Liver (tissue), 9 donors: ENCODE data around the gene HIVEP2. TPM values are rescaled to one million over a fixed set of nuclear protein-coding genes. Genes with fewer than 3 reads are reported as not detected.

Source experiments
- DNase-seq: peaks from one replicate; pipeline ENCODE4 v3.0.0-alpha.2; 2017; ENCODE audit warnings: low spot score
- H3K27ac ChIP-seq, 2 donors: one replicate each; pipeline ENCODE4 v1.7.0; 2013; ENCODE audit warnings: inconsistent platforms in 2 of 2, low read length in 2 of 2, control low read depth in 1 of 2, low read depth in 1 of 2, mild to moderate bottlenecking in 1 of 2
- H3K27me3 ChIP-seq, 4 donors: one replicate each; pipeline versions ENCODE4 v1.6.1 to v1.7.0; 2013; ENCODE audit warnings: low read length in 3 of 4, inconsistent platforms in 1 of 4, mild to moderate bottlenecking in 1 of 4, moderate library complexity in 1 of 4; ENCODE audit not compliant: control insufficient read depth in 4 of 4, insufficient read depth in 4 of 4
- H3K36me3 ChIP-seq, 4 donors: one replicate each; pipeline versions ENCODE4 v1.6.1 to v1.7.0; 2013; ENCODE audit warnings: low read length in 3 of 4, mild to moderate bottlenecking in 3 of 4, low read depth in 1 of 4, moderate library complexity in 1 of 4; ENCODE audit not compliant: control insufficient read depth in 4 of 4, insufficient read depth in 3 of 4
- H3K4me1 ChIP-seq, 4 donors: one replicate each; pipeline versions ENCODE4 v1.6.1 to v1.7.0; 2013; ENCODE audit warnings: low read length in 3 of 4, mild to moderate bottlenecking in 3 of 4, moderate library complexity in 1 of 4; ENCODE audit not compliant: control insufficient read depth in 4 of 4, insufficient read depth in 4 of 4
- H3K4me3 ChIP-seq, 3 donors: one replicate each; pipeline versions ENCODE4 v1.6.1 to v1.7.0; 2013; ENCODE audit warnings: low read length in 3 of 3, control low read depth in 1 of 3, low read depth in 1 of 3, mild to moderate bottlenecking in 1 of 3
- H3K9ac ChIP-seq, 2 donors: one replicate each; pipeline ENCODE4 v1.7.0; 2013; ENCODE audit warnings: low read length in 2 of 2, mild to moderate bottlenecking in 2 of 2, moderate library complexity in 2 of 2, control low read depth in 1 of 2, low read depth in 1 of 2
- H3K9me3 ChIP-seq, 4 donors: one replicate each; pipeline versions ENCODE4 v1.6.1 to v1.7.0; 2013; ENCODE audit warnings: low read length in 3 of 4; ENCODE audit not compliant: control insufficient read depth in 4 of 4
- EGR1 ChIP-seq, 2 donors: IDR thresholded peaks; 2 replicates each; pipeline ENCODE4 v1.6.1; 2016 to 2018; ENCODE audit warnings: antibody characterized with exemption in 2 of 2, low read depth in 2 of 2
- FOXA2 ChIP-seq: IDR thresholded peaks from 2 replicates; pipeline ENCODE4 v1.6.1; 2016; ENCODE audit warnings: antibody characterized with exemption
- GABPA ChIP-seq, 2 donors: IDR thresholded peaks in 1 of 2; conservative IDR thresholded peaks in 1 of 2; 2 replicates each; pipeline ENCODE4 v1.6.1; 2016; ENCODE audit warnings: antibody characterized with exemption in 2 of 2, mild to moderate bottlenecking in 1 of 2, moderate library complexity in 1 of 2
- HNF4A ChIP-seq, 2 donors: conservative IDR thresholded peaks; 2 replicates each; pipeline ENCODE4 v1.6.1; 2016; ENCODE audit warnings: antibody characterized with exemption in 2 of 2, mild to moderate bottlenecking in 2 of 2
- HNF4G ChIP-seq: IDR thresholded peaks from 2 replicates; pipeline ENCODE4 v1.6.1; 2016; ENCODE audit warnings: antibody characterized with exemption
- JUND ChIP-seq, 2 donors: IDR thresholded peaks; 2 replicates each; pipeline ENCODE4 v1.6.1; 2016; ENCODE audit warnings: antibody characterized with exemption in 2 of 2
- RAD21 ChIP-seq, 2 donors: IDR thresholded peaks; 2 replicates each; pipeline ENCODE4 v1.6.1; 2016; ENCODE audit warnings: antibody characterized with exemption in 2 of 2, mild to moderate bottlenecking in 2 of 2
- RXRA ChIP-seq, 2 donors: IDR thresholded peaks; 2 replicates each; pipeline ENCODE4 v1.6.1; 2017 to 2018; ENCODE audit warnings: antibody characterized with exemption in 2 of 2, mild to moderate bottlenecking in 1 of 2
- SP1 ChIP-seq: IDR thresholded peaks from 2 replicates; pipeline ENCODE4 v1.6.1; 2018; ENCODE audit warnings: antibody characterized with exemption, mild to moderate bottlenecking
- TAF1 ChIP-seq: conservative IDR thresholded peaks from 2 replicates; pipeline ENCODE4 v1.6.1; 2016; ENCODE audit warnings: antibody characterized with exemption, mild to moderate bottlenecking
- YY1 ChIP-seq: IDR thresholded peaks from 2 replicates; pipeline ENCODE4 v1.6.1; 2016; ENCODE audit warnings: antibody characterized with exemption, mild to moderate bottlenecking
- WGBS: extraction: QIAGEN DNeasy Blood & Tissue Kit; methylation state at CpG from one replicate; pipeline ENCODE4 v1.1.7; 2013; 5-methylcytosine and 5-hydroxymethylcytosine counted together
- polyA plus RNA-seq, 2 donors: library from polyadenylated mRNA; stranded (reverse) in 1 of 2; unstranded in 1 of 2; fragments of 200-250 nt in 1 of 2; fragments of >200 nt in 1 of 2; fragmentation: Nextera tagmentation in 1 of 2; extraction: Ambion mirVana in 1 of 2; gene quantifications; one replicate each; pipeline versions ENCODE4 v1.2.1 to v1.2.3, GENCODE V29; 2013 to 2015
- total RNA-seq, 2 donors: library from RNA; depleted of rRNA; stranded (reverse); fragments of >200 nt; gene quantifications; one replicate each; pipeline ENCODE4 v1.2.3, GENCODE V29; 2014
- TF ChIP-seq, protein P1 (sequence below): IDR thresholded peaks from 2 replicates; pipeline ENCODE4 v1.6.1; 2016; ENCODE audit warnings: antibody characterized with exemption
- TF ChIP-seq, protein P2 (sequence below): IDR thresholded peaks from 2 replicates; pipeline ENCODE4 v1.6.1; 2016; ENCODE audit warnings: antibody characterized with exemption
- TF ChIP-seq, protein P3 (sequence below): fragments of 150-350 bp; IDR thresholded peaks from 2 replicates; pipeline ENCODE4 v1.5.1; 2017; ENCODE audit warnings: improper control_type of control experiment, low read depth, low read length; ENCODE audit not compliant: missing input control
- TF ChIP-seq, protein P4 (sequence below): IDR thresholded peaks from 2 replicates; pipeline ENCODE4 v1.6.1; 2016; ENCODE audit warnings: antibody characterized with exemption
- donor health status: healthy.
- donor health status: healthy.
- donor health status: healthy.
- donor health status: healthy.
- donor health status: healthy.

Gene HIVEP2
- total and polyA plus RNA-seq, 4 donors = 0.82 to 6.6 (median 1.3) TPM

DNA sequence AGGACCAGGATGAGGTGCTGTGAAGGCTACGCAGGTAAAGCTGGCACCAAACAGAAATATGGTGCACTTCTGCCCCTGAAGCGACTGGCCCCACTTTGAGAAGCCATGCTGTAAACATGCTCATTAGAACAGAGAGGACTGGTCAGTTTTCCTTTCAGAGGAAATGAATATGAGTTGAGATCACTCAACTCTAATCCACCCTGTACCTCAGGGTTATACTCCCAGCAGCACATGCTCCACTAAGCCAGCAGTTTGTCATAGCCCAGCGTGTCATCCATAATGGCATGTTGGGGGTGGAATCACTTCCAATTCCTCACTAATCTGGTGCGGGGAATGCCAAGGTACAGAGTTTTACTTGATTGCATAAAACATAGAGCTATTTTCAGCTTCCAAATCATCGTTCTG is 98.1 kb downstream of the HIVEP2 start:
- H3K9me3 ChIP-seq = no peaks in the 10 kb centered on the region
- no peak for TF ChIP-seq TAF1
- TF ChIP-seq, protein P1, sequence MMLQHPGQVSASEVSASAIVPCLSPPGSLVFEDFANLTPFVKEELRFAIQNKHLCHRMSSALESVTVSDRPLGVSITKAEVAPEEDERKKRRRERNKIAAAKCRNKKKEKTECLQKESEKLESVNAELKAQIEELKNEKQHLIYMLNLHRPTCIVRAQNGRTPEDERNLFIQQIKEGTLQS = no peak
- peak in 1 of 2 donors; percentile 36 for TF ChIP-seq RXRA (IDR thresholded peaks at IDR 0.05)
- TF ChIP-seq, protein P2, sequence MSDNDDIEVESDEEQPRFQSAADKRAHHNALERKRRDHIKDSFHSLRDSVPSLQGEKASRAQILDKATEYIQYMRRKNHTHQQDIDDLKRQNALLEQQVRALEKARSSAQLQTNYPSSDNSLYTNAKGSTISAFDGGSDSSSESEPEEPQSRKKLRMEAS = peak; percentile 40
- TF ChIP-seq YY1 = no peak
- TF ChIP-seq EGR1 (IDR thresholded peaks at IDR 0.05; ENCODE audit: low read depth in 2 of 2) = no peak
- peak; percentile 20 for TF ChIP-seq SP1
- TF ChIP-seq, protein P3, sequence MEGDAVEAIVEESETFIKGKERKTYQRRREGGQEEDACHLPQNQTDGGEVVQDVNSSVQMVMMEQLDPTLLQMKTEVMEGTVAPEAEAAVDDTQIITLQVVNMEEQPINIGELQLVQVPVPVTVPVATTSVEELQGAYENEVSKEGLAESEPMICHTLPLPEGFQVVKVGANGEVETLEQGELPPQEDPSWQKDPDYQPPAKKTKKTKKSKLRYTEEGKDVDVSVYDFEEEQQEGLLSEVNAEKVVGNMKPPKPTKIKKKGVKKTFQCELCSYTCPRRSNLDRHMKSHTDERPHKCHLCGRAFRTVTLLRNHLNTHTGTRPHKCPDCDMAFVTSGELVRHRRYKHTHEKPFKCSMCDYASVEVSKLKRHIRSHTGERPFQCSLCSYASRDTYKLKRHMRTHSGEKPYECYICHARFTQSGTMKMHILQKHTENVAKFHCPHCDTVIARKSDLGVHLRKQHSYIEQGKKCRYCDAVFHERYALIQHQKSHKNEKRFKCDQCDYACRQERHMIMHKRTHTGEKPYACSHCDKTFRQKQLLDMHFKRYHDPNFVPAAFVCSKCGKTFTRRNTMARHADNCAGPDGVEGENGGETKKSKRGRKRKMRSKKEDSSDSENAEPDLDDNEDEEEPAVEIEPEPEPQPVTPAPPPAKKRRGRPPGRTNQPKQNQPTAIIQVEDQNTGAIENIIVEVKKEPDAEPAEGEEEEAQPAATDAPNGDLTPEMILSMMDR = no peak
- peak in 1 of 2 donors; percentile 12 for TF ChIP-seq HNF4A (conservative IDR thresholded peaks at IDR 0.05)
- no peaks in the 10 kb centered on the region for H3K27me3 ChIP-seq
- H3K36me3 ChIP-seq = no peaks in the 10 kb centered on the region
- H3K4me1 ChIP-seq = peaks cover 7 to 41% (median 20%) of the 10 kb centered on the region in 4 donors
- no peak for DNase-seq
- H3K9ac ChIP-seq = no peak overlapping the region
- no peak overlapping the region for H3K4me3 ChIP-seq
- WGBS = 63% methylated on average over 5 of the region's 5 CpGs
- peak overlapping the region; percentile 56 to 78 for H3K27ac ChIP-seq

DNA sequence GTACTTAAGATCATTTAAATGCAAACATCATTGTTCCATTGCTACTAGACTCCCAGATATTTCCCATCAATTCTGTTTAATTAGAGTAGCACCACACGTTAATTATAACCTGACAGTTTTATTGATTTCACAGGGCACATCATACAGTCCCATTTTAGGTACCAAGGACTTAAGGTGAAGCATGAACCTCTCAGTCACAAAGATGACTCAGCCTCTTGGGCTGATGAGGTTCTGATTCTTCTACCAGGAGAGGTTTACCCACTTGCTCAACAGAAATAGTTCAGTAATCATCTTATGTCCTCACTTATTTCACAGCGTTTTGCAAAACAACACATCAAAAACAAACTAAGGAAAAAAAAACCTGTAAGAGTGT is 98.5 kb downstream of the HIVEP2 start:
- Histone ChIP-seq H3K27me3 (no peaks in the 10 kb centered on the region), H3K27ac (peak overlapping the region; percentile 56 to 78), H3K9ac (no peak overlapping the region), H3K9me3 (no peaks in the 10 kb centered on the region), H3K4me1 (peaks cover 6 to 36% (median 16%) of the 10 kb centered on the region in 4 donors), H3K36me3 (no peaks in the 10 kb centered on the region), H3K4me3 (no peak overlapping the region)
- 47% methylated on average over 2 of the region's 2 CpGs for WGBS
- TF ChIP-seq EGR1 (IDR thresholded peaks at IDR 0.05; ENCODE audit: low read depth in 2 of 2) (no peak), TAF1 (no peak), FOXA2 (no peak), JUND (IDR thresholded peaks at IDR 0.05) (no peak), HNF4G (no peak), SP1 (no peak), RAD21 (IDR thresholded peaks at IDR 0.05) (no peak), RXRA (IDR thresholded peaks at IDR 0.05) (no peak), GABPA (IDR thresholded peaks at IDR 0.05 in 1 of 2, conservative IDR thresholded peaks at IDR 0.05 in 1 of 2) (no peak), YY1 (no peak)
- TF ChIP-seq, protein P4, sequence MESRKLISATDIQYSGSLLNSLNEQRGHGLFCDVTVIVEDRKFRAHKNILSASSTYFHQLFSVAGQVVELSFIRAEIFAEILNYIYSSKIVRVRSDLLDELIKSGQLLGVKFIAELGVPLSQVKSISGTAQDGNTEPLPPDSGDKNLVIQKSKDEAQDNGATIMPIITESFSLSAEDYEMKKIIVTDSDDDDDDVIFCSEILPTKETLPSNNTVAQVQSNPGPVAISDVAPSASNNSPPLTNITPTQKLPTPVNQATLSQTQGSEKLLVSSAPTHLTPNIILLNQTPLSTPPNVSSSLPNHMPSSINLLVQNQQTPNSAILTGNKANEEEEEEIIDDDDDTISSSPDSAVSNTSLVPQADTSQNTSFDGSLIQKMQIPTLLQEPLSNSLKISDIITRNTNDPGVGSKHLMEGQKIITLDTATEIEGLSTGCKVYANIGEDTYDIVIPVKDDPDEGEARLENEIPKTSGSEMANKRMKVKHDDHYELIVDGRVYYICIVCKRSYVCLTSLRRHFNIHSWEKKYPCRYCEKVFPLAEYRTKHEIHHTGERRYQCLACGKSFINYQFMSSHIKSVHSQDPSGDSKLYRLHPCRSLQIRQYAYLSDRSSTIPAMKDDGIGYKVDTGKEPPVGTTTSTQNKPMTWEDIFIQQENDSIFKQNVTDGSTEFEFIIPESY = no peak
- TF ChIP-seq, protein P3 = no peak
- TF ChIP-seq, protein P2 = no peak
- TF ChIP-seq, protein P1 = no peak
- no peak for DNase-seq
